Stimulated activated CD4-positive, alpha-beta T cell treated with anti-CD3 and anti-CD28 coated beads, Interleukin-15, amount 100 ng/mL, for 24 hours (primary cell): ENCODE measurements around the gene CCDC183.
"Not testable (repeated sequence)": the region's sequence is repeated elsewhere in the genome, so short reads cannot be mapped to it uniquely, and the experiment has no call there.

ENCODE experiments used
- DNase-seq: peaks from one replicate; pipeline ENCODE4 v3.0.0-alpha.2; 2020

Gene CCDC183

DNA sequence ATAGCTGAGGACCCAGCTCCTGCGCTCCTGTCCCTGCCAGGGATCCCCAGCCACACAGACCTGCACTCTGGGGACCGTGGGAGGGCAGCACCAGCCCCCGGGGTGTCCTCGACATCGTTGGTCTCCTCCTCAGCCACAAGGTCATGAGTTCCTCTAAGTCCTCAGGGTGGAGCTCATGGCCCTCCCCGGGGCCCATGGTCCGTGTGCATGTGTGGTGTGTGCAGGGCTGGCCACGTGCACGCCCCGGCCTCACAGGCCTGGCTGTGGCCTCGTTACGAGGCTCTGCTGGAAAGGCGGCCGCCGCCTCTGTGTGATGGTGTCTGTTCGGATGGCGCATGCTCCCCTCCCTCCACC is 30.0 kb downstream of the CCDC183 start:
- no peak for DNase-seq

DNA sequence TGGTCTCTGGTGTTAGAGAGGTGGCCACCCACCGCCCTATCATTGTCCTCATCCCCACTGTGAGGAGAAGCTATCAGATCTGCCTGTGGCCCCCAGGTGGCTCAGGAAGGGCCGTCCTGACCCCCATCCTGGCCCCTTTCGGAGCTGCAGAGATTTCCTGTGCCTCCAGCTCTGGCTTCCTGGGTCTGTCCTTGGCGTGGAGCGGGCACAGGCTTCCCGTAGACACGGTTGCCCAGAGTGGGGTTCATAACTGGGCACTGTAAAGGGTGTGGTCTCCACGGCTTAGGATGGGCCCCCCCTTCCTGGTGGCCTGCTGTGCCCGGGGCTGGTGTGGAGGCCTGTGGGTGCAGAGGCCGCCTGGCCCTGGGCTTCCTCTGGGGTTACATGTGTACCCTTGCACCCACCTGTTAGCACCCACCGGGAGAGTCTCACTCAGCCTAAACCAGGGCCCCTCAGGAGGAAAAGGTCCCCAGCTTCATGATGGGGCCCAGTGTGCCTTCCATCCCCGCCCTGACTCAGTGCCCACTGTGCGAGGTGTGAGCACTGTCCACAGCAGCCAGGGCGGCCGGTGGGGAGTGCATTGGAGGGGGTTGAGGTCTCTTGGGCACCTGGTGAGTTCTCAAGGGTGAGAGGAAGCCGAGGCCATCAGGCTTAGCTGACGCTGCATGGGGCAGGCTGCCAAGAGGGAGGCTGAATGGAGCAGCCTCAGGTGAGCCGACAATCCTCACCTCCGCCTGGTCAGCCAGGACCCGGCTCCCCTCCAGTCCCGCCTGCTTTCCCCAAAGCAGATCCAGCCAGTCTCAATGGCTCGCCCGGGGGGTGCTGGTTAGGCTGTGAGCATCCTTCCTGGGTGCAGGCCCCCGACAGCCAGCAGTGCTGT is 30.8 kb downstream of the CCDC183 start:
- DNase-seq, result no peak

- DNase-seq, result no peak
Observed at GRCh38 chr9:136827794-136828473, 31.8 kb downstream of the CCDC183 start.

GRCh38 chr9:136828474-136829140 is 32.5 kb downstream of the CCDC183 start:
- DNase-seq, result no peak

DNA sequence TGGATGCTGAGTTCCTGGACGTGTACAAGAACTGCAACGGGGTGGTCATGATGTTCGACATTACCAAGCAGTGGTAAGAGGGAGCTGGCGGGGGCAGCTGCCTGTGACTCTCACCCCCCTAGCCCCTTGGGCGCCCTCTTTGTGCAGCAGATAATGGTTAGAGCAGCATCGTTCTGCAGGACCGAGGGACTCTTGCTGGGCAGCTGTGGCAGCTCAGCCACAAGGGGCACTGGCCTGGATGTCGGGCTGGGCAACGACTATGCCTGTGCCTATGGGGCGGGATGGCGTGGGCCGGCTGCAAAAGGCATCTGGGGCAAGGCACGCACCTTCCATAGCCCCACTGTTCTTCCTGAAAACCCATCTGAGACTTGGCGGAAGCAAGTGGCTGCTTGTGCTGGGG is 33.3 kb downstream of the CCDC183 start:
- no peak for DNase-seq

DNA sequence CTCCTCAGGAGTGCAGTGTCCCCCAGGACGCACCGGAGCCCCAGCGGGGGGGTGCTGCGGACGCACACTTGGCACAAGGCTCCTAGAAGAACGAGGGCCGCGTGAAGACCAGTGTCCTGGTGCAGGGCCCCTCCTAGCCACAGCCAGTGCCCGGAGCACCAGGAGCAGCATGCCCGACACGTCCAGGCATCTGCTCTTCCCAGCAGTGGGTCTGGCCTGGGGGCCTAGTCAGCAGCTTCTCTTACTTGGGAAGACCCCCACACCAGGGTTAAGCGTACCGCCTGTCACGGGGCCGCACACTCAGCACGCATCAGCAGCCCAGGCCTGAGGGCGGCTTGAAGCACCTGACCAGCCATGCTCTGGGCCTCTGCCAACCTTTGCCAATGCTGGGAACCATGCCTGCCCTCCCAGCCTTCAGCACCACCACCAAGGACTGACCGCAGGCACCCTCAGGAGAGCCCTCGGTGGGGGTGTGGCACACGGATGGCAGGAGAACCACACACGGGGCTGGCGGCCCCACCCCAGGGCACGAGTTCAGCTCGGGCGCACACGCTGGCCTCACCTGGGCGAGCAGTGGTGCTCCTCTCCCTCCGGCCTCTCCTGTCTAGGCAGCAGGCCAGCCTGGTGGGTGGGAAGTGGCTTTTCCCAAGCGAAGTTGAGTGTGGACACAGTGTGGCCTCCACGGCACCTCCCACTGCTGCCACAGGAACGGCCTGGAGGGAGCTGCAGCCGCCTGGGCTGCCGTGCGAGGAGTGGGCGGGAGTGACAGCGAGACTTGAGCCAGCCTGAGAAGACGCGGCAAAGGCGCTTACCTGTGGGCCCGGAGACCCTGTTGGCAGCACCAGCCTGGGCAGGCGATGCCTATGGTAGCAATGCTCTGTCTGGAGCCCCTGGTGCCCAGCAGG is 34.1 kb downstream of the CCDC183 start:
- DNase-seq, result no peak

DNA sequence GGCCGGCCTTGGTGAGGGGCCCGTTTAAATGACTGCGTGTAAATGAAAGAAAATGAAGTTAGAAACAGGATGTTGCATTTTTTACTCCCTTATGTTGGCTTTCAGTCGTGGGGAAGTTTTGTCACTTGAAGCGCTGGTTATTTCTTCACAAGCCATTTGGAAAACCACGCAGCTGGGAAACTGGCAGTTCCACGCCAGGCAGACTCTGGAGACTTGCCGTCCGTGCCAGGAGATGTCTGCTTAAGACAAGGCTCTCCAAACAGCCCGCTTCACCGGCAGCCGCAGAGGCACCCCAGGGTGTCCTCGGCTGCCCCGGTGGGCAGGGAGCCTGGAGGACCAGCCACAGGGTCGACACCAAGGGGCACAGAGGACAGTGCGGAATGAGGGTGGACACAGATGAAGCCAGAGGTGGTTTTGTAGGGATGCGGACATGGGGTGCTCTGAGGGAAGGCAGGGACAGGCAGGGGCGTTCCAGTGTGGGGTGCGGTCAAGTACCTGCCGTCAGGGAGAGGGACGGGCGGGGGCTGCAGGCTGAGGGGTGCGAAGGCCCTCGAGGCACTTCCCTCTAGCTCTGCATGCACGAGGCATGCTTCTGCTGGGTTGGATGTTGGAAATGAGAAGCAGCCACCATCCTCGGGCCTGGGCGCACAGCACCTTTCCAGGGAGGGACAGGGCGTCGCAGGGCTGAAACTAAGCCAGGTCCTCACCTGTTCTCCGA is 35.0 kb downstream of the CCDC183 start:
- DNase-seq, result no peak

GRCh38 chr9:136831720-136832104 is 35.6 kb downstream of the CCDC183 start:
- DNase-seq, result no peak

- no peak for DNase-seq
Observed at GRCh38 chr9:136832581-136832980, 36.4 kb downstream of the CCDC183 start.

GRCh38 chr9:136833381-136834048 is 37.4 kb downstream of the CCDC183 start:
- not testable (repeated sequence) for DNase-seq

GRCh38 chr9:136835162-136835931 is 39.2 kb downstream of the CCDC183 start:
- no peak for DNase-seq

GRCh38 chr9:136835932-136836904 is 40.1 kb downstream of the CCDC183 start:
- DNase-seq, result no peak

DNA sequence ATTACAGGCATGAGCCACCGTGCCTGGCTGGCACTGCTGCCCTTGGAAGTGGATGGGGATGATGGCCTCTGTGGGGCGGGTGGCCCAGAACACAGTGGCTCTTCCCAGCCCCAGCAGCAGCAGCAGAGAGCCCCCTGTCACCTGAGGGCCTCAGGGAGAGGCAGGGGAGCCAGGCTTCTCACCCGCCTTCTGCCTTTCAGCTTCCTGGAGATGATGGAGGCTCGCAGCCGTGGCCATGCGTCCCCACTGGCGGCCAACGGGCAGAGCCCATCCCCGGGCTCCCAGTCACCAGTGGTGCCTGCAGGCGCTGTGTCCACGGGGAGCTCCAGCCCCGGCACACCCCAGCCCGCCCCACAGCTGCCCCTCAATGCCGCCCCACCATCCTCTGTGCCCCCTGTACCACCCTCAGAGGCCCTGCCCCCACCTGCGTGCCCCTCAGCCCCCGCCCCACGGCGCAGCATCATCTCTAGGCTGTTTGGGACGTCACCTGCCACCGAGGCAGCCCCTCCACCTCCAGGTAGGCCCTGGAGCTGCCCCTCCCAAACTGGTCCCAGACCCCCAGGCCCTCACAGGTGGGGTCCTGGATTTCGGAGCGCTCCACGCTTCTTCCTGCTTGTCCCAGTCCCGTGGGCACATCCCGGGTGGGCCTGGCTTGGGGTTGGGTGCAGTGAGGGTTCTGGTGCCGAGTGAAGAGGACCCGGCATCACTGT is 41.2 kb downstream of the CCDC183 start:
- DNase-seq, result no peak

- DNase-seq, result not testable (repeated sequence)
Observed at GRCh38 chr9:136837856-136838277, 41.7 kb downstream of the CCDC183 start.

GRCh38 chr9:136838314-136839228 is 42.4 kb downstream of the CCDC183 start:
- DNase-seq, result no peak

- DNase-seq, result no peak
Observed at GRCh38 chr9:136839229-136840139, 43.3 kb downstream of the CCDC183 start.
